CD4-positive, alpha-beta T cell treated with Interleukin-2 at 100 ng/mL for 4 hours (primary cell): ENCODE results near the gene DPY30.
"Not testable (repeated sequence)": the region's sequence is repeated elsewhere in the genome, so short reads cannot be mapped to it uniquely, and the experiment has no call there.

Experiments
- DNase-seq: peaks from one replicate; pipeline ENCODE4 v3.0.0-alpha.2; 2020; ENCODE audit warnings: low spot score

DPY30 gene

DNA sequence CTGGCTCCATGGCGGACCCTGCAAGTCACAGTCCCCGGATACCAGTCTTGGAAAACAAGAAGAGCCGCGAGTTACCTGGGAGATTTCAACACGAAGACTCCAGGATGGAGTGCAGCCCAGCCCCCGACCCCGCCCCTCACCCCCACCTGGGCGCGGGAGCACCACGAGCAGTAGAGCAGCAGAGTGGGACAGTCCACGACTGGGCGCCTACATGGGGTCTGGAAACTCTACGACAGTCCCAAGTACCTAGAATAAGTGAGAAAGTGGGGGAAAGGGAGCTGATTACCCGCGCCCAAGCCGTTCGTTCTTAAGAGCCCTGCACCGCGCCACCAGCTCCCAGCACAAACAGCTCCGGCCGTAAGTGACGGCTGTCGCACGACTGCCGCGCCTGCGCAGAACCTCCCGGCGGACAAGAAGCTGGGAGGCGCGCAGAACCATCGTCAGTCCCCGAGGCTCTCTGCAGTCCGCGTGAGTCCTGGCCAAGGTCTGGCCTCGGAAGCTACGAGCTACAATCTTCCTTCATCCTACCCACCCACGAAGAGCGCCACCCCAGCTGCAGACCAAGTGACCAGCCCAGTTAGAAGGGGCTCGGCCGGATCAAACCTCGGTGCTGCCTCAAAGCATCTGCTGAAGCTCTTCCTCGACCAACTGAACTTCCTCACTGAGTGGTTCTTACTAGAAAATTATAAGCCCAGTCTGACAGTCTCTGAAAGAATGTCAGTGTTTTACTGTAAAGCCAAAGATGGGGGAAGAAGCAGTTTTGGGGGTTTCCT lies at the start of gene DPY30:
DPY30 (minus strand) TSS at position 359 of the 773 bp plus-strand sequence; CDS start at position 10, 349 bp downstream.
- peak; percentile 93 for DNase-seq

DNA sequence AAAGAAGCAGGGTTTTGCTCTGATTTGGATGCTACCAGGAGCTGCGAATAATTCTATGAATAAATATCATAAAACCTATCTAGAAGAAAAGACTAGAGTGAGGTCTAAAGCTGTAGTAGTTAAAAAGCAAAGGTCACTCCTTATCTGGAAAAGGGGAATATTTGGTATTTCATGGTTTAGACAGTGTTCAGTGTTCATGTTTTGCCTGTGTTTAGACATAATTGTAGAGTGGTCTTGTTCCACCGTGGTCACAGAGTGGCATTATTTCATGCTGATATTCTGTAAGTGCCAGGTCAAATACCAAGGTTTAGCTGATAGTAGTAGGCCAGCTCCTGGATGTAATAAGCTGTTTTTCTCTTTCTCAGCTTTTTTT lies 34.5 kb upstream of the DPY30 start:
- DNase-seq = no peak

DNA sequence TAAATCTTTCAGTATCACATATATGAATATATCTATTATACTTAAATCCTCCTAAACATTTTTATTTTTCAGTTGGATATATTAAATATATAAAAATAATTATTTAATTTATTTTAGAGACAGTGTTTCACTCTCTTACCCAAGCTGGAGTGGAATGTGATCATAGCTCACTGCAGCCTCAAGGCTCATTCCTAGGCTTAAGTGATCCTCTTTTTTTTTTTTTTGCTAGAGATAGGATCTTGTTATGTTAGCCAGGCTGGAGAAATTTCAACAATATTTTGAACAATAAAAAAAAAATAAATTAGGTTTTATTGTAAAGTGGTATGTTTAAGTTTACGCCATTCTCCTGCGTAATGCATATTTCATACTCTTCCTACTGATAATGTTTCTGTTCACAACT lies 27.9 kb upstream of the DPY30 start:
- no peak for DNase-seq

DNA sequence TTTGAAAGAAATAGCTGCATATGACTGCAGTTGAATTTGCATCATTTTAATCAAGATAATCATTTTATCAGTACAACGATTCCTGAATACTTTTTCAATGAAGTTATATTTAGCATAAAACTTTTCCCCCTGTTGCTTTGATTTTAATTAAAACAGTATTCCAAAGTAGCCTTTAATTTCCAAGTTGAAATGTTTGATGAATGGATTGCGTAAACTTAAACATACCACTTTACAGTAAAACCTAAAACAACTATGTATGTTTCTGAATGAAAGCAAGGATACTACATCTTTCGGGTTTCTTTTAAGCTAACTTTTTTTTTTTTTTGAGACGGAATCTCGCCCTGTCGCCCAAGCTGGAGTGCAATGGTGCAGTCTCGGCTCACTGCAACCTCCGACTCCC lies 25.1 kb upstream of the DPY30 start:
- no peak for DNase-seq

DNA sequence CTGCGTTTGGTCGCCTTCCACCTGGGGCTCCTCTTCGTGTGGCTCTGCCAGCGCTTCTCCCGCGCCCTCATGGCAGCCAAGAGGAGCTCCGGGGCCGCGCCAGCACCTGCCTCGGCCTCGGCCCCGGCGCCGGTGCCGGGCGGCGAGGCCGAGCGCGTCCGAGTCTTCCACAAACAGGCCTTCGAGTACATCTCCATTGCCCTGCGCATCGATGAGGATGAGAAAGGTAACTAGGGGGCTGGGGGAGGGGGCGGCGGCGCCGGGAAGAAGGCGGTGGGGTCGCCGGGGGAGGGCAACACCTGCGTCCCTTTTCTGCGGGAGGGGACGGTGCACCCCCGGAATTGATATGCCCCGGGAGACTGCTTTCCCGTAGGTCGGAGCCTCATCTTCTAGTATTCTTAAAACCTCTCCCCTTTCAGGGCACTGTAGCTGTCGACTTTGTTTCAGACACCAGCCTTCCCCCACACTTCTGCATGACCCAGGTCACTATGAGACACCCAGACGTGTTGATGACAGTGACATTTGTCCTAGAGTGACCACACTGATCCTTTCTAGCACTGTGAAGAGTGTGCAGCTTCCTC lies 24.5 kb upstream of the DPY30 start:
- DNase-seq = peak; percentile 20

DNA sequence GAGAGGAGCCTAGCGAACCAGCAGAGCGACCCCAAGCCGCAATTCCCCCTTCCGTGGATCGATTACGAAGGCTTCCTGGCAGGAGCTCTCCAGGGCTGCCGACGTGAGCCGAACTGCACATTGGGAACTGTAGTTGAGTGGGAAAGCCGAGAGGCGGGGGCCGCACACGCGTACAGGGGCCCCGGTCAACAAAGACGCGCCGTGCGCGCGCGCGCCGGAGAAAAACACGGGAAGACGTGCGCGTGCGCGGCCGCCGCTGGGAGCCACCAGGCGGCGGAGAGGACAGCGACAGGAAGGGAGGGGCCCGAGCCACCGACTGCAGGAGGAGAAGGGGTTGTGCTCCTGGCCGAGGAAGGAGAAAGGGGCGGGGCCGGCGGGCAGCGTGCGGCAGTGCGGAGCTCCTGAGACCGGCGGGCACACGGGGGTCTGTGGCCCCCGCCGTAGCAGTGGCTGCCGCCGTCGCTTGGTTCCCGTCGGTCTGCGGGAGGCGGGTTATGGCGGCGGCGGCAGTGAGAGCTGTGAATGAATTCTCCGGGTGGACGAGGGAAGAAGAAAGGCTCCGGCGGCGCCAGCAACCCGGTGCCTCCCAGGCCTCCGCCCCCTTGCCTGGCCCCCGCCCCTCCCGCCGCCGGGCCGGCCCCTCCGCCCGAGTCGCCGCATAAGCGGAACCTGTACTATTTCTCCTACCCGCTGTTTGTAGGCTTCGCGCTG lies 23.9 kb upstream of the DPY30 start, which contains the start of gene SPAST:
SPAST (plus strand) TSS at position 247 of the 711 bp plus-strand sequence; CDS start at position 523, 276 bp downstream.
- DNase-seq = peak; percentile 96

DNA sequence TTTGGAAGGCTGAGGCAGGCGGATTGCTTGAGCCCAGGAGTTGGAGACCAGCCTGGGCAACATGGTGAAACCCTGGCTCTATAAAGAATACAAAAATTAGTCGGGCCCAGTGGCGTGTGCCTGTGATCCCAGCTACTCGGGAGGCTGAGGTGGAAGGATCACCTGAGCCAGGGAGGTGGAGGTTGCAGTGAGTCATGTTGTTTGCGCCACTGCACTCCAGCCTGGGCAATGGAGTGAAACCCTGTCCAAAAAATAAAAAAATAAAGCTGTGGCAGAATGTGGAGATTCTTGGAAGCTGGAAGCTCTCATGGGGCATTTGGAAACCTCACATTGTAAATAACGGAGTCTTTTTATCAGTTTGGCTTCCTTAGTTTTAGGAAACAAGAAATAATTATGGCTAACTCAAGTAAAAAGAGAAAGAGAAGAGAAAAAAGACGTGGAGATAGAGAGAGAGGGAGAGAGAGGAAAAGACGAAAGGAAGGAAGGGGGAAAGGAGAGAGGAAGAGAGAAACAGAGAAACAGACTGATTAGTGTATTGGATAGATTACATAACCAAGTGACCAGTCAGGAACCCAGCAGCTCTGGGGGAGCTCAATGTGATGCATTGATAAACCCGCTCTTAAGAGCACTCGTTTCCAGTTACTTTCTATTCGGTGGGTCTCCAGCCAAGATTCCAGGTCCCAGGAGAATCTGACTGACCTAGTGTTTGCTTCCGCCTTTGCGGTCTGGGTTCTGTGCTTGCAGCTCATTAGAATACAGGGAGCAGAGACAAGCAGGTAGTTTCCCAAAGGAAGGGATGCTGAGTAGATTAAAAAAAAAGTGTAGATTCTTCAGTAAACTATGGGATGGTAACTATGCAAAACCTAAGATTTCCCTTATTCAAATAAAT lies 22.6 kb upstream of the DPY30 start:
- no peak for DNase-seq

DNA sequence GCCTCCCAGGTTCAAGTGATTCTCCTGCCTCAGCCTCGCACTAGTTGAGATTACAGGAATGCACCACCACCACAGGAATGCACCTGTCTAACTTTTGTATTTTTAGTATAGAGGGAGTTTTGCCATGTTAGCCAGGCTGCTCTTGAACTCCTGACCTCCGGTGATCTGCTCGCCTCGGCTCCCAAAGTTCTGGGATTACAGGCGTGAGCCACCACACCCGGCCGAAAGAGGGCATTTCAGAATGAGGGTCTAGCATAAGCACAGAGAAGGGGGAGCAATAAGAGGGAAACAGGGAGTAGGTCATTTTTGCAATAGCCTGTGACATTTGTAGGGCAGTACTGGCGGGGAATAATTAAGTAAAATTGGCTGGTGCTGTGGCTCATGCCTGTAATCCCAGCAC lies 21.8 kb upstream of the DPY30 start:
- DNase-seq = no peak

DNA sequence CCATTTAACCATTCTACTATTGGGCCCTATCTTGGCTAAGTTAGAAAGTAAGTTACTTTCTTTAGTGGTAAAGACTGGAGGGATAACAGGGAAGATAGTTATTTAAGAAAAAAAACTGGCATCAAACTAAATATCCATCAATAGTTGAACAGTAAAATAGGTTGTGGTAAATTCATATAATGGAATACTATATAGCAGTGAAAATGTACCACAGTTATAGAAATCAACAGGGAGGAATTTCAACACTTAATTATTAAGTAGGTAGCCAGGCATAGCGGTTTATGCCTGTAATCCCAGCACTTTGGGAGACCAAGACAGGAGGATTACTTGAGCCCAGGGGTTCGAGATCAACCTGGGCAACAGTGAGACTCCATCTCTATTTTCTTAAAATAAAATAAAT lies 20.7 kb upstream of the DPY30 start:
- DNase-seq = no peak

DNA sequence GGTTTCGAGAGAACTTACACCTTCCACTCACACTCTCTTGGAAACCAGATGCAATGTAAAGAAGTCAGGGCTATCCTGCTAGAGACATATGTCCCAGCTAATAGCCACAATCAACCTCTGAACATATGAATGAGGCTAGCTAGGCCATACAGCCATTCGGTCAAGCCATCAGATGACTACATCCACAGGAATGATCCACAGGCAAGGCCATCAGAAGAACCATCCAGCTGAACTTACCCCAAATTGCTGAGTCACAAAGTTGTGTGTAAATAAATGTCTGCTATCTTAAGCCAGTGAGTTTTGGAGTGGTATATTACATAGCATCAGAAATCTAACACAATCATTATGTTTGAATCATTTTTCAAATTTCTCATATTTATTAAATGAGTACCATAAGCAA lies 18.5 kb upstream of the DPY30 start:
- DNase-seq = no peak

DNA sequence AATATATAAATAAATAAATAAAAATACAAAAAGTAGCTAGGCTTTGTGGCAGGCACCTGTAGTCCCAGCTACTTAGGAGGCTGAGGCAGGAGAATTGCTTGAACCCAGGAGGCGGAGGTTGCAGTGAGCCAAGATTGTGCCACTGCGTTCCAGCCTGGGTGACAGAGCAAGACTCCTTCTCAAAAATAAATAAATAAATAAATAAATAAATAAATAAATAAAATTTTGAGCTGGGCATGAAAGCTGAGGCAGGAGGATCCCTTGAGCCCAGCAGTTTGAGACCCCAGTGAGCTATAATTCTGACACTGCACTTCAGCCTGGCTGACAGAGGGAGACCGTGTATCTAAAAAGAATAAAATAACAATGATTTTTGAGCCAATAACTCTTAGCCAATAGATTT lies 15.0 kb upstream of the DPY30 start:
- not testable (repeated sequence) for DNase-seq

DNA sequence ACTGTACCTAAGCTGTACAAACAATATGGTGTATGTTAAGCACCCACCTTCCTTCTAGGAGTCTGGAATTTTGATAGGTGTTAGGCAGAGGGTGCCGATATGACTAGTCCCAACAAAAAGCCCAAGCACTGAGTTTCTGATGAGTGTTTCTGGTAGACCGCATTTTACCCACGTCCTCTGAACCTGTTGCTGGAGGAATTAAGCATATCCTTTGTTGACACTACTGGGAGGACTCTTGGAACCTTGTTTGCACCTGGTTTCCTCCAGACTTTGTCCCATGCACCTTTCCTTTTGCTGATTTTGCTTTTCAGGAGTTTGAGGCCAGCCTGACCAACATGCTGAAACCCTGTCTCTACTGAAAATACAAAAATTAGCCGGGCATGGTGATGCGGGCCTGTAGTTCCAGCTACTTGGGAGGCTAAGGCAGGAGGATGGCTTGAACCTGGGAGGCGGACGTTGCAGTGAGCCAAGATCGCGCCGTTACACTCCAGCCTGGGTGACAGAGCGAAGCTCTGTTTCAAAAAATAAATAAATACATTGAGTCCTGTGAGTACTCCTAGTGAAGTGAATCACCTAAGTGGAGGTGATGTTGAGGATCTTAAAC lies 12.3 kb upstream of the DPY30 start:
- no peak for DNase-seq

DNA sequence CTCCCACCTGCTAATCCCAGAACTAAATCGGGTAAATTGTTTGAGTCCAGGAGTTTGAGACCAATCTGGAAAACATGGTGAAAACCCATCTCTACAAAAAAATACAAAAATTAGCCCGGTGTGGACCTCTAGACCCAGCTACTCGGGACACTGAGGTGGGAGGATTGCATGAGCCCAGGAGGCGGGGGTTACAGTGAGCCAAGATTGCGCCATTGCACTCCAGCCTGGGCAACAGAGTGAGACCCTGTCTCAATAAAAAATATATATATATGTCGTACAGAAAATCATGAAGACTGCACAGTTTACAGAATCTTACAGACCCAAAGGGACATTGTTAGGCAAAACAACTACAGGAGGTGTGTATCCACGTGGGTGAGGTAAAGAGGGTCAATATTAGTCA lies 4.0 kb upstream of the DPY30 start:
- DNase-seq = no peak

DNA sequence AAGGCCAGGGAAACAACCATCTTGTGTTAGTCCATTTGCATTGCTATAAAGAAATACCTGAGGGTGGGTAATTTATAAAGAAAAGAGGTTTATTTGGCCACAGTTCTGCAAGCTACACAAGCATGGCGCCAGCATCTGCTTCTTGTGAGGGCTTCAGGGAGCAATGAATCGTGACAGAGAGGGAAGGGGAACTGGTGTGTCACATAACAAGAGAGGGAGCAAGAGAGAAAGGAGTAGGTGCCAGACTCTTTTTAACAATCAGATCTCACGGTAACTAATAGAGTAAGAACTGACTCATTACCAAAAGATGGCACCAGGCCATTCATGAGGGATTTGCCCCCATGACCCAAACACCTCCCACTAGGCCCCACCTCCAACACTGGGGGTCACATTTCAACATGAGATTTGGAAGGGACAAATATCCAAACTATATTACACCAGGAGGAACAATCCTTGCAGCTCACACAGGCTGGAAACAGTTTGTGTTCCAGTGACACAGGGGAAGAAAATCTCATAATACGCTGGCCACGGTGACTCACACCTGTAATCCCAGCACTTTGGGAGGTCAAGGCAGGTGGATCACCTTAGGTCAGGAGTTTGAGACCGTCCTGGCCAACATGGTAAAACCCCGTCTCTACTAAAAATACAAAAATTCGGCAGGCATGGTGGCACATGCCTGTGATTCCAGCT lies 5.3 kb downstream of the DPY30 start:
- not testable (repeated sequence) for DNase-seq

DNA sequence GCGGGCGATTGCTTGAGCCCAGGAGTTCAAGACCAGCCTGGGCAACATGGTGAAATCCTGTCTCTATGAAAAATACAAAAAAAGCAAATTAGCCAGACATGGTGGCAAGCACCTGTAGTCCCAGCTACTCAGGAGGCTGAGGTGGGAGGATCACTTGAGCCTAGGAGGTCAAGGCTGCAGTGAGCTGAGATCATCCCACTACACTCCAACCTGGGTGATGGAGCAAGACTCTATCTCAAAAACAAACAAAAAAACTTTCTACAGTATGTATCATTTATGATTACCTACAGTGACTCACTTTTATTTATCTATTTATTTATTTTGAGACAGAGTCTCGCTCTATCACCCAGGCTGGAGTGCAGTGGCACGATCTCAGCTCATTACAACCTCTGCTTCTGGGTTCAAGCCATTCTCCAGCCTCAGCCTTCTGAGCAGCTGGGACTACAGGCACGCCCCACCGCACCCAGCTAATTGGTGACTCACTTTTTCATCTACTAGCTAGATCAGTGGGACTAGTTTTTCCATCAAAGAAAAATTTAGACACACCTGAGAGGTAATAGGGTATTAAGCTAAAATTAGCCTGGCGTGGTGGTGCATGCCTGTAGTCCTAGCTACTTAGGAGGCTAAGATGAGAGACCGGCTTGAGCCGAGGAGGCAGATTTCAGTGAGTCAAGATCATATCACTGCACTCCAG lies 20.7 kb downstream of the DPY30 start:
- DNase-seq = not testable (repeated sequence)

DNA sequence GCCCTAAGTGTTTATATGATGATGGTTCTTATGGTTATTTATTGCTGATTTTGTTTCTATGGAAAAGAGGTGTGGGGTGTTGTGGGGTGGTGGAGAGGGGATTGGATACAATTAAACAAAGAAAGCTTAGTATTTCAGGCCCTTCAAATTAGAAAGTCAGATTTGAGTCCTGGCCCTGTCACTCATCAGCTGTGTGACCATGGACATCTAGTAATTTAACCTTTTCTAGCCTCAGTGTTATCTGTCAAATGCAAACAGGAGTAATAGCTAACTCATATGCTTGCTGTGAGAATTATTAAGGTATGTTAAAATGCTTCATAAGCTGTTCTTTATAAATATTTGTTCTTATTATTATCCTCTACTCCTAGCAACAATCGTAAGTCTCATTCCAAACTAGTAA lies 26.7 kb downstream of the DPY30 start:
- DNase-seq = no peak

DNA sequence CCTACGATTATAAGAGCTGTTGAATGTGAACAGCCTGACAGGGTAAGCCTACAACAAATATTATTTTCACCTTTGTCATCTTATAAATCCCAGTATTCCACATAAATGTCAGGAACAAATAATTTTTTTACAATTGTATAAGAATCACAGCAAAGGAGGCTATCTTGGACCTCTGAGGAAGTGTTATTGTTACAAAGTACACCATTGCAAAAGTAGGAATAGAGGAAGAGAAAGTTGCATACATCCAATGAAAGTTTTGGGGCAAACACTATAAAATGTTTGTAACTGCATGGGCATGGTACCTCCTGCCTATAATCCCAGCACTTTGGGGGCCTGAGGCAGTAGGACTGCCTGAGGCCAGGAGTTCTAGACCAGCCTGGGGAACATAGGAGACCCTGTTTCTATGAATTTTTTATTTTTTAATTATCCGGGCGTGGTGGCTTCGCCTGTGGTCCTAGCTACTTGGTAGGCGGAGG lies 28.1 kb downstream of the DPY30 start:
- DNase-seq = no peak

DNA sequence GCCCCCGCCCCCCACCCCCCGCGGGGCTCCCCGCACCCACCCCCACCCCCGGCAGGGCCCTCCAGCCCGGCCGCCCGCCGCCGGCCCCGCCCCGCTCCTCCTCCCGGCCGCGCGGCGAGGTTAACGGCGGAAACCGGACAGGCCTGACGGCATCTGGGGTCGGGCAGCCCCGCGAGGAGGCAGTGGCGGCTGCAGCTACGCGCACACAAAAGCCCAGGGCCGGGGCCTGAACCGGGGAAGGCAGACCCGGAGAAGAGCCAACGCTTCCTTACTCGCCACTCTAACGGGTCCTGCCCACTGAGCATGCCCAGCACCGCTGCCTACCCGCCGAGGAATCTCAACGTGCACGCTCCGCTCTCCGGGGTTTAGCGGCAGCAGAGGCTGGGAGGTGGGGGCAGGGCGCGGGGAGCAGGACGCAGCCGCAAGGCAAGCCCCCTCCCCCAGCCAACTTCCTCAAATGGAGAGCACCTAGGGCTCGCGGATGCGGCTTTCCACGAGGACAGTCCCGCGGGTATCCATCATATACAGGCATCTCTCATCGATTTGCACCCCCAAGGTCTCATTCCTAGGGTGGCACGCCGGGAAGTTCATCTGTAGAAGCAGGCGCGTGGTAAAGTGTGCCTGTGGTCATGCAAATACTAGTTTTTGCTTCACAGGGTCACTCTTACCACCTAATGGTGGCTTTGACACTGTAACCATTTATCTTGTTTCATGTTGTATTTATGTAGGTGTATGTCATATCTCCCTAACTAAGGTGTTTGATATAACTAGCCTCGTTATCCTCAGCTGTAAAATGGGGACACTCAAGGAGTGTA lies 28.7 kb downstream of the DPY30 start, which contains the start of gene MEMO1:
MEMO1 (minus strand) TSS at position 339 of the 815 bp plus-strand sequence. CDS start 761 bp downstream, outside the sequence.
- peak; percentile 90 for DNase-seq

DNA sequence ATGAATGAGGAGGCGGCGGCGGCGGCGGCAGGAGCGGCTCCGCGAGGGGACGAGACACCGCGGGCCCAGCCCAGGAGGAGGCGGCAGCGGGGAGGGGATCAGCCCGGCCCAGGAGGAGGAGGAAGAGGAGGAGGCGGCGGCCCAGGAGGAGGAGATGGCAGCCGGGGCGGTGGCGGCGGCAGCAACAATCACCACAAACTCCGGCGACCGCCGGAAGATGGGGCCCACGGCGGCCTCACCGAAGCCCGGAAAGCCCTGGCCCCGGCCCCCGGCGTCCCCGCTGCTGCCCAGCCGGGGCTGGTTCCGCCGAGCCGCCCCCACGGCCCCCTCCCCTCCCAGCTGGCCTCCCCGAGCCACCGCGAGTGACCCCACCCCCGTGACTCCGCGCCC lies 29.3 kb downstream of the DPY30 start:
- DNase-seq = peak; percentile 73
